Upper lobe of left lung (tissue), 6 donors: ENCODE results near the gene SECTM1. TPM values are rescaled to one million over a fixed set of nuclear protein-coding genes. Genes with fewer than 3 reads are reported as not detected.

Experiments used
- ATAC-seq, 2 donors: fragments of 200-7000 bp; cut with Tn5 transposase; one replicate each; pipeline ENCODE4 v1.9.1; 2022; ENCODE audit warnings: mild to moderate bottlenecking in 2 of 2, moderate library complexity in 2 of 2; ENCODE audit not compliant: low FRiP score in 2 of 2
- DNase-seq, 2 donors: peaks; one replicate each; pipeline ENCODE4 v3.0.0-alpha.2; 2019 to 2020
- H3K27ac ChIP-seq, 4 donors: fragments of 200-600 bp; sonication (generic); one replicate each; pipeline ENCODE4 v1.5.1; 2016 to 2019
- H3K27me3 ChIP-seq, 4 donors: fragments of 200-600 bp; sonication (generic); one replicate each; pipeline ENCODE4 v1.5.1; 2017 to 2019
- H3K36me3 ChIP-seq, 4 donors: fragments of 200-600 bp; sonication (generic); one replicate each; pipeline ENCODE4 v1.5.1; 2016 to 2019
- H3K4me1 ChIP-seq, 4 donors: fragments of 200-600 bp; sonication (generic); one replicate each; pipeline ENCODE4 v1.5.1; 2018 to 2019
- H3K4me3 ChIP-seq, 4 donors: fragments of 200-600 bp; sonication (generic); one replicate each; pipeline ENCODE4 v1.5.1; 2017 to 2019; ENCODE audit warnings: mild to moderate bottlenecking in 2 of 4, moderate library complexity in 1 of 4
- H3K9me3 ChIP-seq, 4 donors: fragments of 200-600 bp; sonication (generic); one replicate each; pipeline ENCODE4 v1.5.1; 2018 to 2019
- CTCF ChIP-seq, 6 experiments: fragments of 450-650 bp in 4 of 6; fragments of 200-600 bp in 2 of 6; sonication (generic) in 2 of 6; IDR thresholded peaks; one replicate each; pipeline ENCODE4 v1.5.1; 2016 to 2019; ENCODE audit warnings: antibody characterized with exemption in 6 of 6
- EP300 ChIP-seq, 4 donors: sonication (generic); formaldehyde crosslinking; IDR thresholded peaks; one replicate each; pipeline ENCODE4 v1.5.1; 2017; ENCODE audit warnings: antibody characterized with exemption in 4 of 4, control low read depth in 2 of 4
- POLR2A ChIP-seq, 4 donors: fragments of 450-650 bp; IDR thresholded peaks; one replicate each; pipeline ENCODE4 v1.5.1; 2016 to 2017; ENCODE audit warnings: antibody characterized with exemption in 4 of 4, mild to moderate bottlenecking in 2 of 4
- POLR2AphosphoS5 ChIP-seq, 2 donors: sonication (generic); formaldehyde crosslinking; IDR thresholded peaks; one replicate each; pipeline ENCODE4 v1.5.1; 2017; ENCODE audit warnings: antibody characterized with exemption in 2 of 2
- WGBS, 2 donors: methylation state at CpG; one replicate each; pipeline ENCODE4 v1.1.5; 2017 to 2018; 5-methylcytosine and 5-hydroxymethylcytosine counted together
- total RNA-seq, 6 donors: library from RNA; depleted of rRNA in 4 of 6; stranded (reverse); fragments of >200 nt in 4 of 6; gene quantifications; one replicate each; pipeline versions ENCODE4 v1.1.0 to v1.2.1, GENCODE V29; 2016 to 2021
- donor health status: DM: no; HTN: no; CAD: no; lungs with moderate emphysema.
- donor health status: DM: no; HTN: yes; CAD: no; lungs with severe emphysema.

Gene SECTM1
- total RNA-seq, 6 donors from 2014 or later = 17.8 to 50.4 (median 36.2) TPM

GRCh38 chr17:82283208-82283749 is 50.3 kb downstream of the SECTM1 start:
- 50 to 57% methylated on average over 5 to 13 of the region's 13 CpGs for WGBS, 2 donors

GRCh38 chr17:82282239-82283207 is 51.0 kb downstream of the SECTM1 start:
- no peaks in the 10 kb centered on the region for H3K27me3 ChIP-seq
- H3K27ac ChIP-seq = peak overlapping the region in 3 of 4 donors; percentile 14 to 27 (median 16)
- no peak overlapping the region for H3K4me3 ChIP-seq
- ATAC-seq (peak in 1 of 2 donors; percentile 19), DNase-seq (no peak)
- no peaks in the 10 kb centered on the region for H3K9me3 ChIP-seq
- peaks cover 13 to 28% (median 16%) of the 10 kb centered on the region in 4 donors for H3K4me1 ChIP-seq
- TF ChIP-seq CTCF (IDR thresholded peaks at IDR 0.05) = no peak
- no peak for TF ChIP-seq POLR2AphosphoS5 (IDR thresholded peaks at IDR 0.05)
- TF ChIP-seq POLR2A (IDR thresholded peaks at IDR 0.05) = no peak
- no peak for TF ChIP-seq EP300 (IDR thresholded peaks at IDR 0.05)
- H3K36me3 ChIP-seq = no peaks in the 10 kb centered on the region
- WGBS, 2 donors = 82 to 85% methylated on average over 8 to 24 of the region's 25 CpGs

More at GRCh38 chr17:82283208-82283749, 50.3 kb downstream of the SECTM1 start:
- Histone ChIP-seq H3K36me3 (no peaks in the 10 kb centered on the region), H3K27ac (no peak overlapping the region), H3K4me3 (no peak overlapping the region), H3K4me1 (peaks cover 20 to 36% (median 24%) of the 10 kb centered on the region in 4 donors), H3K9me3 (no peaks in the 10 kb centered on the region), H3K27me3 (no peaks in the 10 kb centered on the region)
- DNase-seq (no peak), ATAC-seq (no peak)
- no peak for TF ChIP-seq CTCF (IDR thresholded peaks at IDR 0.05)
- no peak for TF ChIP-seq POLR2AphosphoS5 (IDR thresholded peaks at IDR 0.05)
- no peak for TF ChIP-seq EP300 (IDR thresholded peaks at IDR 0.05)
- no peak for TF ChIP-seq POLR2A (IDR thresholded peaks at IDR 0.05)

- H3K9me3 ChIP-seq = no peaks in the 10 kb centered on the region
- H3K36me3 ChIP-seq = no peaks in the 10 kb centered on the region
- ATAC-seq (peak; percentile 63 to 76), DNase-seq (peak in 1 of 2 donors; percentile 80)
- 67 to 70% methylated on average over 21 to 22 of the region's 22 CpGs for WGBS, 2 donors
- H3K4me1 ChIP-seq = peaks cover 7 to 28% (median 12%) of the 10 kb centered on the region in 4 donors
- H3K27ac ChIP-seq = peak overlapping the region in 3 of 4 donors; percentile 14 to 27 (median 16)
- TF ChIP-seq CTCF (IDR thresholded peaks at IDR 0.05) (no peak), EP300 (IDR thresholded peaks at IDR 0.05) (no peak), POLR2AphosphoS5 (IDR thresholded peaks at IDR 0.05) (peak; percentile 12 to 44), POLR2A (IDR thresholded peaks at IDR 0.05) (no peak)
- no peak overlapping the region for H3K4me3 ChIP-seq
- no peaks in the 10 kb centered on the region for H3K27me3 ChIP-seq
Observed at GRCh38 chr17:82281502-82282238, 51.9 kb downstream of the SECTM1 start.

GRCh38 chr17:82281076-82281475 is 52.5 kb downstream of the SECTM1 start:
- TF ChIP-seq POLR2AphosphoS5 (IDR thresholded peaks at IDR 0.05) = no peak
- TF ChIP-seq CTCF (IDR thresholded peaks at IDR 0.05) = no peak
- no peak for TF ChIP-seq POLR2A (IDR thresholded peaks at IDR 0.05)
- no peaks in the 10 kb centered on the region for H3K9me3 ChIP-seq
- peaks cover 7 to 28% (median 12%) of the 10 kb centered on the region in 4 donors for H3K4me1 ChIP-seq
- WGBS, 2 donors = 70 to 76% methylated on average over 4 to 7 of the region's 7 CpGs
- DNase-seq = no peak
- H3K27me3 ChIP-seq = no peaks in the 10 kb centered on the region
- ATAC-seq = no peak
- H3K4me3 ChIP-seq = no peak overlapping the region
- no peak overlapping the region for H3K27ac ChIP-seq
- no peaks in the 10 kb centered on the region for H3K36me3 ChIP-seq
